Tibial nerve (tissue), 4 donors: Measurements from ENCODE around the gene SCT. TPM values are rescaled to one million over a fixed set of nuclear protein-coding genes. Genes with fewer than 3 reads are reported as not detected.

Source experiments
- DNase-seq, 2 donors: peaks; one replicate each; pipeline ENCODE4 v3.0.0-alpha.2; 2019; ENCODE audit warnings: low spot score in 2 of 2
- H3K27ac ChIP-seq, 4 donors: fragments of 200-600 bp; sonication (generic) in 3 of 4; one replicate each; pipeline ENCODE4 v1.5.1; 2017 to 2019; ENCODE audit warnings: mild to moderate bottlenecking in 1 of 4
- H3K27me3 ChIP-seq, 2 donors: fragments of 200-600 bp; sonication (generic) in 1 of 2; one replicate each; pipeline versions ENCODE4 v1.5.1 to v1.6.0; 2017 to 2019
- H3K36me3 ChIP-seq, 3 donors: fragments of 200-600 bp; sonication (generic); one replicate each; pipeline ENCODE4 v1.5.1; 2018 to 2019
- H3K4me1 ChIP-seq, 4 donors: fragments of 200-600 bp; sonication (generic) in 3 of 4; one replicate each; pipeline ENCODE4 v1.5.1; 2017 to 2019
- H3K4me3 ChIP-seq, 4 donors: fragments of 200-600 bp; sonication (generic) in 3 of 4; one replicate each; pipeline ENCODE4 v1.5.1; 2017 to 2019; ENCODE audit warnings: mild to moderate bottlenecking in 1 of 4, moderate library complexity in 1 of 4
- H3K9me3 ChIP-seq, 4 donors: fragments of 200-600 bp; sonication (generic) in 3 of 4; one replicate each; pipeline ENCODE4 v1.5.1; 2017 to 2019
- CTCF ChIP-seq, 5 experiments: fragments of 200-600 bp in 3 of 5; fragments of 450-650 bp in 2 of 5; sonication (generic) in 3 of 5; IDR thresholded peaks; one replicate each; pipeline ENCODE4 v1.5.1; 2016 to 2019; ENCODE audit warnings: antibody characterized with exemption in 5 of 5, mild to moderate bottlenecking in 3 of 5, moderate library complexity in 2 of 5
- EP300 ChIP-seq, 2 donors: sonication (generic); formaldehyde crosslinking; IDR thresholded peaks; one replicate each; pipeline ENCODE4 v1.6.1; 2017; ENCODE audit warnings: antibody characterized with exemption in 2 of 2, mild to moderate bottlenecking in 1 of 2
- POLR2A ChIP-seq, 2 donors: fragments of 450-650 bp; IDR thresholded peaks; one replicate each; pipeline ENCODE4 v1.6.1; 2017; ENCODE audit warnings: antibody characterized with exemption in 2 of 2, mild to moderate bottlenecking in 2 of 2, moderate library complexity in 2 of 2
- WGBS, 2 donors: methylation state at CpG; one replicate each; pipeline ENCODE4 v1.1.5; 2018; 5-methylcytosine and 5-hydroxymethylcytosine counted together
- total RNA-seq, 4 donors: library from RNA; depleted of rRNA; stranded (reverse); fragments of >200 nt; gene quantifications; one replicate each; pipeline ENCODE4 v1.1.0, GENCODE V29; 2016

SCT gene
- total RNA-seq = not detected

- Histone ChIP-seq H3K27ac (no peak within 1 kb of the TSS), H3K4me1 (peaks cover 0 to 16% (median 3%) of the 10 kb centered on the region in 4 donors), H3K36me3 (peaks cover 0 to 33% (median 0%) of the 10 kb centered on the region in 3 donors), H3K9me3 (no peaks in the 10 kb centered on the region), H3K27me3 (peaks cover 0 to 44% of the 10 kb centered on the region in 2 donors), H3K4me3 (no peak within 1 kb of the TSS)
- no peak for DNase-seq
- TF ChIP-seq POLR2A (IDR thresholded peaks at IDR 0.05) (no peak), EP300 (IDR thresholded peaks at IDR 0.05) (no peak), CTCF (IDR thresholded peaks at IDR 0.05) (no peak)
- WGBS, 2 donors = 2% methylated on average over 29 of the region's 72 CpGs; no CpG with 5 or more reads in 1 of the 2 donors
Observed at GRCh38 chr11:626475-627307, at the start of gene SCT. TSS of gene SCT (minus strand) at chr11:627181. CDS start at chr11:627143, 38 bp downstream.

DNA sequence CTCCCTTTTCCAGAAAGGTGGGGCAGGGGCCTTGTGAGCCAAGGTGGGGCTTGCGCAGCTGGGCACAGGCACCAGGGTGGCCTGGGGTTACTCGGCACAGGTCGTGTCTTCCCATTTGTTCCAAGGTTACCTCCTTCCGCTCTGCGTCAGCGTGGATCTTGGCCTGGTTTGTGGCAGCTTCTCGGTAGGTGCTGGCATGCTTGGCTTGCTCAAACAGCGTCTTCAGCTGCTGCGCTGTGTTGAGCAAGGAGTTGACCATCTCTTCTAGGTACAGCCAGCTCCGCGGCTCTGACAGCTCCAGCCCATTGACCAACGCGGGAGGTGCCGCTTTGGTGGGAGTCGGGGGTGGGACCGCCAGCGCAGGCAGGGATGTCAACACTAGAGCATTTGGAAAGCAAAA is 47.4 kb upstream of the SCT start:
- H3K9me3 ChIP-seq = no peaks in the 10 kb centered on the region
- no peak for TF ChIP-seq CTCF (IDR thresholded peaks at IDR 0.05)
- WGBS, 2 donors = 89 to 90% methylated on average over 14 to 17 of the region's 17 CpGs
- no peak for DNase-seq
- no peak overlapping the region for H3K27ac ChIP-seq
- no peaks in the 10 kb centered on the region for H3K4me1 ChIP-seq
- H3K27me3 ChIP-seq = no peaks in the 10 kb centered on the region
- no peak overlapping the region for H3K4me3 ChIP-seq
- peaks cover 0 to 85% (median 12%) of the 10 kb centered on the region in 3 donors for H3K36me3 ChIP-seq

- Histone ChIP-seq H3K36me3 (peaks cover 0 to 82% (median 12%) of the 10 kb centered on the region in 3 donors), H3K27me3 (no peaks in the 10 kb centered on the region), H3K9me3 (no peaks in the 10 kb centered on the region), H3K27ac (no peak overlapping the region), H3K4me1 (no peaks in the 10 kb centered on the region), H3K4me3 (no peak overlapping the region)
- 90% methylated on average over 8 of the region's 8 CpGs for WGBS, 2 donors
- TF ChIP-seq POLR2A (IDR thresholded peaks at IDR 0.05) (no peak), EP300 (IDR thresholded peaks at IDR 0.05) (no peak), CTCF (IDR thresholded peaks at IDR 0.05) (no peak)
- DNase-seq = no peak
Observed at GRCh38 chr11:673866-674265, 46.9 kb upstream of the SCT start.

DNA sequence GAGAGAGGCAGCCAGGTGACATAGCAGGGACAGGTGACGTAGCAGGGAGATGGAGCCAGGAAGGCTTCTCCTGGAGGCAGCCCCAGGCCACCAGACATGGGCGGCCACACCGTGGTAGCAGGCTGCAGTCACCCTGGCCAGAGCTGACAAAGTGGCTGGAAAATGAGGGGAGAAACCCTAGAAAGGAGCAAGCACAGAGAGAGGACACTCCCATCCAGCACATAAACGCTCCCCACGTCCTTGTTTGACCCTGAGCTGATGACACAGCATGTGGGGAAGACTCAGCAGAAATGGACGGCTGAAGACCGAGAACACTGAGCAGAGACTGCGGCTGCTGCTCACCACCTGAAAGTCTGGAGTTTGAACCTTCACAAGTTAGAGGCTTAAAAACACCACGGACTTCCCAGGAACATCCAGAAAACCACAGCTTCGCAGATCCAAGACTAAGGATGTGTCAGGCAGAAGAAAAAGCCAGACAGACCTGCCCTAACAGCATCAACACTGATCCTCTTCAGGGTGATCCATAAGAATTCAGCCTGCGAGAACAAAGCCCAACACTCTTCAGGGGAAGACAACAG is 38.8 kb upstream of the SCT start:
- Histone ChIP-seq H3K27ac (no peak overlapping the region), H3K27me3 (no peaks in the 10 kb centered on the region), H3K4me3 (no peak overlapping the region), H3K36me3 (peaks cover 0 to 47% (median 0%) of the 10 kb centered on the region in 3 donors), H3K9me3 (no peaks in the 10 kb centered on the region), H3K4me1 (peaks cover 0 to 4% (median 0%) of the 10 kb centered on the region in 4 donors)
- TF ChIP-seq CTCF (IDR thresholded peaks at IDR 0.05) (no peak), EP300 (IDR thresholded peaks at IDR 0.05) (no peak), POLR2A (IDR thresholded peaks at IDR 0.05) (no peak)
- WGBS, 2 donors = 73 to 77% methylated on average over 11 of the region's 11 CpGs
- DNase-seq = no peak

DNA sequence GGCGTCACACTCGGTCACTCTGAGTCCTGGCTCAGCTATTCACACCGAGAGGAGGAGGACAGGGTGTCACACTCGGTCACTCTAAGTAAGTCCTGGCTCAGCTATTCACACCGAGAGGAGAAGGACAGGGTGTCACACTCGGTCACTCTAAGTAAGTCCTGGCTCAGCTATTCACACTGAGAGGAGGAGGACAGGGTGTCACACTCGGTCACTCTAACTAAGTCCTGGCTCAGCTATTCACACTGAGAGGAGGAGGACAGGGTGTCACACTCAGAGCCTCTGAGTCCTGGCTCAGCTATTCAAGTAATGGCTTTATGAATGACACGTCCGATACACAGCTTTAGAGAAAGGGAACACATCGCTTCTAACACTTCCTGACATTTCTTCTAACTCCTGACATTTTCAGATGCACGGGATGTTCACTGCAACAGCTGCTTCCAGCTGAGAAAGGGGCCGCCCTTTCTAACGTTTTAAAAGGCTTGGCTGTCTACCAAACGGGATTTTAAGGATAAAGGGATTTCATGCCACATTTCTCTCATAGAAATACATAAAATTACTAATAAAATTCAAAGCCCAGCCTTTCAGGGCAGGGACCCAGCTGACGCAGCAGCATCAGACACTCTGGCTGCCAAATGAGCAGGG is 38.2 kb upstream of the SCT start:
- Histone ChIP-seq H3K9me3 (no peaks in the 10 kb centered on the region), H3K27ac (no peak overlapping the region), H3K27me3 (no peaks in the 10 kb centered on the region), H3K36me3 (peaks cover 0 to 53% (median 3%) of the 10 kb centered on the region in 3 donors), H3K4me3 (no peak overlapping the region), H3K4me1 (peaks cover 0 to 4% (median 0%) of the 10 kb centered on the region in 4 donors)
- WGBS, 2 donors = 76 to 84% methylated on average over 8 to 15 of the region's 15 CpGs
- no peak for DNase-seq
- no peak for TF ChIP-seq CTCF (IDR thresholded peaks at IDR 0.05)
- TF ChIP-seq POLR2A (IDR thresholded peaks at IDR 0.05) = no peak
- no peak for TF ChIP-seq EP300 (IDR thresholded peaks at IDR 0.05)
